SK-N-SH treated with all-trans-retinoic acid at 6 μM for 48 hours (cell line): Measurements from ENCODE around the gene COX6B1.

ENCODE experiments used
- ATAC-seq: fragments of 200-7000 bp; cut with Tn5 transposase; 3 replicates; pipeline ENCODE4 v1.9.1; 2020; ENCODE audit warnings: mild to moderate bottlenecking, moderate library complexity
- CREB5 ChIP-seq: fragments of 250-450 bp; sonication (Bioruptor Pico); IDR thresholded peaks from 2 replicates; pipeline ENCODE4 v1.5.1; 2020; ENCODE audit warnings: low read depth, mild to moderate bottlenecking, moderate library complexity
- CSDC2 ChIP-seq: fragments of 250-450 bp; sonication (Bioruptor Pico); IDR thresholded peaks from 2 replicates; pipeline ENCODE4 v1.5.0; 2020; ENCODE audit warnings: mild to moderate bottlenecking, moderate library complexity
- CSRNP3 ChIP-seq: fragments of 250-450 bp; sonication (Bioruptor Pico); IDR thresholded peaks from 2 replicates; pipeline ENCODE4 v1.5.1; 2021; ENCODE audit warnings: mild to moderate bottlenecking, moderate library complexity
- PATZ1 ChIP-seq: fragments of 250-450 bp; sonication (Bioruptor Pico); IDR thresholded peaks from 2 replicates; pipeline ENCODE4 v1.8.0; 2020; ENCODE audit warnings: mild to moderate bottlenecking, moderate library complexity, borderline replicate concordance
- PPARA ChIP-seq: fragments of 250-450 bp; sonication (Bioruptor Pico); IDR thresholded peaks from 2 replicates; pipeline ENCODE4 v1.5.0; 2020; ENCODE audit warnings: mild to moderate bottlenecking, borderline replicate concordance
- RARB ChIP-seq: fragments of 250-450 bp; sonication (Bioruptor Pico); IDR thresholded peaks from 2 replicates; pipeline ENCODE4 v1.8.0; 2021; ENCODE audit warnings: mild to moderate bottlenecking, moderate library complexity
- SNAI2 ChIP-seq: fragments of 250-450 bp; sonication (Bioruptor Pico); IDR thresholded peaks from 2 replicates; pipeline ENCODE4 v1.5.0; 2020; ENCODE audit warnings: mild to moderate bottlenecking, moderate library complexity
- TCF4 ChIP-seq: fragments of 250-450 bp; sonication (Bioruptor Pico); IDR thresholded peaks from 2 replicates; pipeline ENCODE4 v1.8.0; 2021; ENCODE audit warnings: mild to moderate bottlenecking, moderate library complexity, borderline replicate concordance
- TOX ChIP-seq: fragments of 250-450 bp; sonication (Bioruptor Pico); IDR thresholded peaks from 2 replicates; pipeline ENCODE4 v1.8.0; 2021; ENCODE audit warnings: mild to moderate bottlenecking, moderate library complexity, borderline replicate concordance
- ZC3H10 ChIP-seq: fragments of 250-450 bp; sonication (Bioruptor Pico); IDR thresholded peaks from 2 replicates; pipeline ENCODE4 v1.5.1; 2021; ENCODE audit warnings: mild to moderate bottlenecking, moderate library complexity
- ZFP3 ChIP-seq: fragments of 250-450 bp; sonication (Bioruptor Pico); IDR thresholded peaks from 2 replicates; pipeline ENCODE4 v1.5.0; 2020; ENCODE audit warnings: mild to moderate bottlenecking, moderate library complexity
- ZNF565 ChIP-seq: fragments of 450-650 bp; formaldehyde crosslinking; conservative IDR thresholded peaks from 2 replicates; pipeline ENCODE4 v1.5.0; 2020; ENCODE audit warnings: low read depth, mild to moderate bottlenecking, moderate library complexity
- ZNF70 ChIP-seq: fragments of 450-650 bp; formaldehyde crosslinking; IDR thresholded peaks from 2 replicates; pipeline ENCODE4 v1.5.0; 2020; ENCODE audit warnings: mild to moderate bottlenecking, moderate library complexity
- ZNF8 ChIP-seq: fragments of 450-650 bp; formaldehyde crosslinking; IDR thresholded peaks from 2 replicates; pipeline ENCODE4 v1.5.0; 2020; ENCODE audit warnings: mild to moderate bottlenecking, moderate library complexity

COX6B1 gene

GRCh38 chr19:35693835-35694599 is 45.9 kb downstream of the COX6B1 start (continued):
- TF ChIP-seq PATZ1 (no peak), ZNF70 (CRISPR knock-in tag) (no peak; the same call in 1 of the 2 replicates), SNAI2 (CRISPR knock-in tag) (no peak), ZC3H10 (no peak), ZNF8 (CRISPR knock-in tag) (no peak), TOX (no peak)

GRCh38 chr19:35695895-35696422 is 47.8 kb downstream of the COX6B1 start:
- TF ChIP-seq TOX (no peak), ZNF565 (CRISPR knock-in tag) (no peak), CSDC2 (no peak)
- ATAC-seq = no peak

GRCh38 chr19:35696835-35697234 is 48.7 kb downstream of the COX6B1 start:
- TF ChIP-seq SNAI2 (CRISPR knock-in tag) = no peak
- no peak for TF ChIP-seq ZNF70 (CRISPR knock-in tag)
- TF ChIP-seq ZC3H10 = no peak
- TF ChIP-seq PATZ1 = no peak
- no peak for TF ChIP-seq PPARA (CRISPR knock-in tag)
- no peak for TF ChIP-seq ZNF8 (CRISPR knock-in tag)
- TF ChIP-seq CSRNP3 = no peak
- no peak for ATAC-seq

- ATAC-seq = peak; percentile 100
- 0 out of 2 replicates have a peak, but pooled peaks have one; percentile 11 for TF ChIP-seq TCF4 (CRISPR knock-in tag)
- TF ChIP-seq ZNF565 (CRISPR knock-in tag) = no peak
These were observed 54.3 kb downstream of the COX6B1 start for GRCh38 chr19:35702223-35703012.

GRCh38 chr19:35703343-35703742 is 55.2 kb downstream of the COX6B1 start:
- TF ChIP-seq ZFP3 (CRISPR knock-in tag) (no peak), RARB (CRISPR knock-in tag) (no peak)
- TF ChIP-seq, all 23 proteins: peak for 0

GRCh38 chr19:35704218-35704617 is 56.1 kb downstream of the COX6B1 start, which contains the start of gene ZBTB32:
ZBTB32 (plus strand) TSS chr19:35704558; CDS start chr19:35714627, 10,069 bp downstream.
- ATAC-seq = peak; percentile 48
- no peak for TF ChIP-seq CREB5 (CRISPR knock-in tag)
- TF ChIP-seq ZNF565 (CRISPR knock-in tag) = no peak
- no peak for TF ChIP-seq ZFP3 (CRISPR knock-in tag)

More at GRCh38 chr19:35703343-35703742, 55.2 kb downstream of the COX6B1 start:
- ATAC-seq = no peak
